Thoracic aorta (tissue), 2 donors: ENCODE data around the gene PRSS12. TPM values are rescaled to one million over a fixed set of nuclear protein-coding genes. Genes with fewer than 3 reads are reported as not detected.

Experiments used
- ATAC-seq: fragments of 150-250 bp; one replicate; pipeline ENCODE4 v1.8.0; 2017; ENCODE audit warnings: low read depth; ENCODE audit not compliant: insufficient number of reproducible peaks, low FRiP score
- DNase-seq: peaks from one replicate; pipeline ENCODE4 v3.0.0-alpha.2; 2020; ENCODE audit warnings: low spot score
- H3K27ac ChIP-seq, 2 donors: fragments of 200-600 bp; sonication (generic); 1 replicate in 1 of 2; 2 replicates in 1 of 2; pipeline ENCODE4 v1.5.1; 2016; ENCODE audit warnings: mild to moderate bottlenecking in 2 of 2, moderate library complexity in 2 of 2
- H3K27me3 ChIP-seq: fragments of 200-600 bp; sonication (generic); replicated peaks from 2 replicates; pipeline ENCODE4 v1.6.0; 2016; ENCODE audit warnings: mild to moderate bottlenecking; ENCODE audit not compliant: insufficient read depth
- H3K36me3 ChIP-seq: fragments of 200-600 bp; sonication (generic); one replicate; pipeline ENCODE4 v1.5.1; 2016
- H3K4me1 ChIP-seq, 2 donors: fragments of 200-600 bp; sonication (generic); 1 replicate in 1 of 2; 2 replicates in 1 of 2; pipeline versions ENCODE4 v1.5.1 to v1.6.0; 2016; ENCODE audit warnings: low read depth in 2 of 2, mild to moderate bottlenecking in 1 of 2; ENCODE audit not compliant: control insufficient read depth in 1 of 2
- H3K4me3 ChIP-seq: fragments of 200-600 bp; sonication (generic); 2 replicates; pipeline ENCODE4 v1.5.1; 2016; ENCODE audit warnings: mild to moderate bottlenecking
- H3K9me3 ChIP-seq: fragments of 200-600 bp; sonication (generic); 2 replicates; pipeline ENCODE4 v1.5.1; 2016
- total RNA-seq, 2 donors: library from RNA; depleted of rRNA; stranded (reverse); fragments of >200 nt; gene quantifications; one replicate each; pipeline versions ENCODE4 v1.1.0 to v1.2.3, GENCODE V29; 2016
- TF ChIP-seq, protein P1 (sequence below): fragments of 200-600 bp; sonication (generic); IDR thresholded peaks from one replicate; pipeline ENCODE4 v1.5.1; 2019; ENCODE audit warnings: antibody characterized with exemption

Gene PRSS12
- total RNA-seq, 2 donors from 2014 or later = 0.14 to 0.27 TPM

DNA sequence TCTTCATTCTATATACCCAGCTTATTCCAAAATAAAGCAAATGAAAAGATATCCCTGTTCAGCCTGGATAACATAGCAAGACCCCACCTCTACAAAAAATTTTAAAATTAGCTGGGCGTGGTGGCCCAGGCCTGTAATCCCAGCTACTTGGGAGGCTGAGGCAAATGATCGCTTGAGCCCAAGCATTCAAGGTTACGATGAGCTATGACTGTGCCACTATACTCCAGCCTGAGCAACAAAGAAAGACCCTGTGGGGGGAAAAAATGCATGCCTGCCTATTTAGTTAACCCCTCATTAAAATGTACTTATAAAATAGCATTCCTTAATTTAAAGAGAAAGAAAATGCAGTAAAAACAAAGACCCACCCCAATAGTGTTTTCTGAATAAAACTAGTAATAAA, 9.3 kb downstream of the PRSS12 start:
- Histone ChIP-seq H3K4me3 (no peak overlapping the region), H3K9me3 (no peaks in the 10 kb centered on the region), H3K27me3 (no peaks in the 10 kb centered on the region), H3K4me1 (no peaks in the 10 kb centered on the region), H3K36me3 (no peaks in the 10 kb centered on the region), H3K27ac (no peak overlapping the region)
- TF ChIP-seq, protein P1, sequence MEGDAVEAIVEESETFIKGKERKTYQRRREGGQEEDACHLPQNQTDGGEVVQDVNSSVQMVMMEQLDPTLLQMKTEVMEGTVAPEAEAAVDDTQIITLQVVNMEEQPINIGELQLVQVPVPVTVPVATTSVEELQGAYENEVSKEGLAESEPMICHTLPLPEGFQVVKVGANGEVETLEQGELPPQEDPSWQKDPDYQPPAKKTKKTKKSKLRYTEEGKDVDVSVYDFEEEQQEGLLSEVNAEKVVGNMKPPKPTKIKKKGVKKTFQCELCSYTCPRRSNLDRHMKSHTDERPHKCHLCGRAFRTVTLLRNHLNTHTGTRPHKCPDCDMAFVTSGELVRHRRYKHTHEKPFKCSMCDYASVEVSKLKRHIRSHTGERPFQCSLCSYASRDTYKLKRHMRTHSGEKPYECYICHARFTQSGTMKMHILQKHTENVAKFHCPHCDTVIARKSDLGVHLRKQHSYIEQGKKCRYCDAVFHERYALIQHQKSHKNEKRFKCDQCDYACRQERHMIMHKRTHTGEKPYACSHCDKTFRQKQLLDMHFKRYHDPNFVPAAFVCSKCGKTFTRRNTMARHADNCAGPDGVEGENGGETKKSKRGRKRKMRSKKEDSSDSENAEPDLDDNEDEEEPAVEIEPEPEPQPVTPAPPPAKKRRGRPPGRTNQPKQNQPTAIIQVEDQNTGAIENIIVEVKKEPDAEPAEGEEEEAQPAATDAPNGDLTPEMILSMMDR = no peak
- DNase-seq (no peak), ATAC-seq (no peak)

DNA sequence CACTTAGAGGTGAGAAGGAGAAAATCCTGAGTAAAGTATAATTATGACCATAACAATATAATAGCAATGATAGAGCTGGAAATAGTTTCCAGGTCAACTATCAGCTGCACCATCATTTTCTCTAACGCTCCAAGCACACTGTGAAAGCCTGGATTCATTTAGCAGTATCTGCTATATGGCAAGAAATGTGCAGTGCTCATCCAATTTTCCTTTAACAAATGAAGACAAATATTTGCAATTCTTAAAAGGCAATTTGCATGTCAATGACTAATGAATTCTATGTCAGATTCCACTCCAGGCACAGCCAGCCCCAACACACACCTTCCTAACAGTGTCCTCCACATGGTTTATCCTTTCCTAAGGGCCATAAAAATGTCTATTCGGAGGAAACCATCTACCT, 12.7 kb downstream of the PRSS12 start:
- H3K27ac ChIP-seq = no peak overlapping the region
- TF ChIP-seq, protein P1 = no peak
- H3K36me3 ChIP-seq = no peaks in the 10 kb centered on the region
- H3K4me3 ChIP-seq = no peak overlapping the region
- no peaks in the 10 kb centered on the region for H3K4me1 ChIP-seq
- ATAC-seq = no peak
- no peaks in the 10 kb centered on the region for H3K9me3 ChIP-seq
- no peak for DNase-seq
- H3K27me3 ChIP-seq = no peaks in the 10 kb centered on the region

DNA sequence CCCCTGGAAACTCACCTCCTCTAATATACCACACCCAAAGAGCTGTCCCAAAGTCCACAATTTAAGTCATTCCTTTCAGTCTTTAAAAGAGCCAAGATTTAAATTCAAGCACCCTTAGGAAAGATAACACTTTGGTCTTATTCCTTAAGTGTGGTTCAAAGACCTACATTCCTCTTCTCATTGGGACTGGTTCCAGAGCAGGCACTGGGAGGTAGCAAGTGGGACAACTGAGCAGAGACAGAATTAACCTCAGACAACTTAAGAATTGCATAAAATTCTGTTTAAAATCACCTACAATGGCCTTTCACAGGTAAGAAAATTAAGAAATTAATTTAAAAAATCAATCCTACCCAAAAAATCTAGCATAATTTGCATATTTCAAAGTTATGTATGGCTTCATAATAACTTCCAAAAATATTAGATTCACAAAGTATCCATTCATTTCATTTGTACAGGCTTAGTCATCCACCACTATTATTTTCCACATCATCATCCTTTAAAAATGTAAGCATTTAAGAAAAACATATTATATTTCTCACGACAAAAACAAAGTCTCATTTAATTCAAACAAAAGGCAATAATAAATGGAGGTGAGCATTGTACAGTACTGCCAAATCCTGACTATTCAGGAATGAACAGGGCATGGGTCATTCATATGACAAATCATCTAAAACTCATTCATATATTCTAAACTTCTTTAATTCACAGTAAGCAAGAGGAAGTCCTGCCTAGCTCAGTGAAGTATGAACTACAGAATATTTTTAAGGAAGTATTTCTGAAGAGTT, 13.6 kb downstream of the PRSS12 start:
- Histone ChIP-seq H3K9me3 (no peaks in the 10 kb centered on the region), H3K27ac (no peak overlapping the region), H3K36me3 (no peaks in the 10 kb centered on the region), H3K27me3 (no peaks in the 10 kb centered on the region), H3K4me3 (no peak overlapping the region), H3K4me1 (no peaks in the 10 kb centered on the region)
- TF ChIP-seq, protein P1 = no peak
- no peak for ATAC-seq
- DNase-seq = no peak

DNA sequence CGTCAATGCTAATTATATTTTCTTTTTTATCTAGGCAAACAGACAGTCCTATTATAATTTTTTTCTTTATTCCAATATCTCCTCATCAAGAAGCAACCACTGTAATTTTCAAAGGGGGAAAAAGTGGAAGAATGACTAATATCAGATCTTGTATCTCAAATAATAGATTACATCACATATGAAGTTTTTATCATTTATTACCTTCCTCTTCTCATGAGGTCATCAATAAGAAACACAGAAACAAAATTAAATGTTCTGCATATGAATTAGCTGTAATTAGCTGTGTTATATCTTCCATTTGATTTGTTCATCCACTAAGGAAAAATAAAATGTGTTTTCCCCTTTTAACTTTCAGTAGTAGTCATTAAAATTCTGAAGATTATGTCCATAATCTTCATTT, 14.3 kb downstream of the PRSS12 start:
- H3K4me1 ChIP-seq = no peaks in the 10 kb centered on the region
- H3K36me3 ChIP-seq = no peaks in the 10 kb centered on the region
- H3K4me3 ChIP-seq = no peak overlapping the region
- H3K27me3 ChIP-seq = no peaks in the 10 kb centered on the region
- no peak for DNase-seq
- H3K27ac ChIP-seq = no peak overlapping the region
- H3K9me3 ChIP-seq = no peaks in the 10 kb centered on the region
- ATAC-seq = no peak
- TF ChIP-seq, protein P1 = no peak

DNA sequence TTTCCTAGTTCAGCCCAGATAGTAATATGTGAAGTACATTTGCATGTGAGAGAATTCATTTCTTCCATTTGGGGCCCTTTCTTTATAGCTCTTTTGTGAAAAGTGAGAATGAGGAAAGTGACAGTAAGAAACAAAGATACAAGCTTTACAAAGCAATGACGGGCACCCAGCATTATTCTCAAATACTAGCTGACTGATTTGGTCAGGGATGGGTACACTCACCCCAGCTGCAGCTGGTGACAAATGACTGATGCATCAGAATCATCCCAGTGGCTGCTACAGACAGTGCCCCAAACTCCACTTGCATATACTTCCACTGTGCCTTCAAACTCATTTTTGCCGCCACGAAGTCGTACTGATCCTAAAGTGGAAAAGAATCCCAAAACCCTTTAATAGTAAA, 14.8 kb downstream of the PRSS12 start:
- Histone ChIP-seq H3K36me3 (no peaks in the 10 kb centered on the region), H3K4me1 (no peaks in the 10 kb centered on the region), H3K27me3 (no peaks in the 10 kb centered on the region), H3K9me3 (no peaks in the 10 kb centered on the region), H3K27ac (no peak overlapping the region), H3K4me3 (no peak overlapping the region)
- DNase-seq = no peak
- no peak for ATAC-seq
- TF ChIP-seq, protein P1 = no peak
